Measurements from ENCODE around the gene POLR1A.

POLR1A gene

GRCh38 chr2:85976106-85976920 lies 129.4 kb downstream of the POLR1A start:
- no peak for DNase-seq (ENCODE audit: low spot score)

DNA sequence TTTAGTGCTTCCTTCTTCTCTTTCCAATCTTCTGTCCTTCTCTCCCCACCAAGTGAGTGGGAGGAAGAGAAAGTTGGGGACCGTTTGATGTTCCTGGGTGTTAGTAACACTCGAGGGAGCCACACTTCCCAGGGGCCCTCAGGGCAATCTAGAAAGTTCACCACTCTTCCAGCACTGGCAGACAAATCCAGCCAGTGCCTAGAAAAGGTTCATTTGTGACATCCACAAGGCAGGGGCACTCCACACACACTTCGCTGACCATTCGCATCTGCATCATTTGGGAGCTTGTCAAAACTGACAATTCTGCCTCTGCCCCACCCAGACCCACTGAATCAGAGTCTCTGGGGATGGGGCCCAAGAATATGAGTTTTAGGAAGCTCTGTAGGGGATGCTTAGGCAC lies 130.1 kb downstream of the POLR1A start:
- DNase-seq (ENCODE audit: low spot score), result no peak

GRCh38 chr2:85974390-85974789 lies 131.3 kb downstream of the POLR1A start:
- no peak for DNase-seq (ENCODE audit: low spot score)

DNA sequence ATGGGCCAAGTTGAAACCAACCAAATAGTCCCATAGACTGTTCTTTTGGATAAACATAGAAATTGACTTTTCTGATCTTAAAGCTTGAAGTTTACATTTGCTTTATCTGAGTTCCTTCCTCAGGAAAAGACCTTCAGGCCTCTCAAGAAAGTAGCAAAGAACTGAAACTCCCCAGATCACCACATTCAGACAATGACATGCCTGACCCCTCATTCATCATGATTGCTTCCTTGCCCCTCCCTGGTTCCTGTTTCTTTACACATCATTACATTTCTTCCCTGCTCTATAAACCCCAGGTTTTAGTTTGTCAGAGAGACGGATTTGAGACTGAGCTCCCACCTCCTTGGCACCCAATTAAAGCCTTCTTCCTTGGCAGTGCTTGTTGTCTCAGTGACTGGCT lies 133.3 kb downstream of the POLR1A start:
- DNase-seq (ENCODE audit: low spot score), result no peak

DNA sequence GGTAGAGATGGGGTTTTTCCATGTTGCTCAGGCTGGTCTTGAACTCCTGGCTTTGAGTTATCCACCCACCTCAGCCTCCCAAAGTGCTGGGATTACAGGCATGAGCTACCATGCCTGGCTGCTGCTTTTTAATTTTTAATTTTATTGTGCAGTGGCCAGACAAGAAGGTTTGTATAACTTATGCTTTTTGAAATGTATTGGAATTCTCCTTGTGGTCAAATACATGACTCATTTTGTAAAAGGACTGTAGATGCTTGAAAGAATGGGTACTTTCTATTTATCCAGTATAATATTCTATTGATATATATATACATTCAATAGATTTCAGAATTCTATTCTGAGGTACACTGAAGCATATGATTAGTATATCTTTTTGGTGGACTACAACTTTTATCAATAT lies 134.3 kb downstream of the POLR1A start:
- no peak for DNase-seq (ENCODE audit: low spot score)
